ENCODE data around the gene KLK11. TPM values are rescaled to one million over a fixed set of nuclear protein-coding genes. Genes with fewer than 3 reads are reported as not detected.

The KLK11 gene
- not detected for total RNA-seq
- long read RNA-seq: 0 reads

- intact Hi-C loops (cut with micrococcal nuclease): no loop called here
- TF ChIP-seq CTCF (IDR thresholded peaks at IDR 0.05; ENCODE audit: borderline replicate concordance): no peak
- DNase-seq: no peak
- Histone ChIP-seq H3K4me3 (no peak within 1 kb of the TSS), H3K4me1 (no peaks in the 10 kb centered on the region), H3K27me3 (ENCODE audit: low read depth) (peaks cover 98% of the 10 kb centered on the region), H3K27ac (replicated peaks) (no peak within 1 kb of the TSS), H3K36me3 (no peaks in the 10 kb centered on the region), H3K9me3 (replicated peaks) (no peaks in the 10 kb centered on the region)
Observed at GRCh38 chr19:51026554-51026831, at the start of gene KLK11. Gene KLK11, minus strand, starts transcription at chr19:51026616. Its CDS starts 985 bp downstream, at chr19:51025631.

- H3K9me3 ChIP-seq (replicated peaks): peaks cover 23% of the 10 kb centered on the region
- no peaks in the 10 kb centered on the region for H3K36me3 ChIP-seq
- H3K27ac ChIP-seq (replicated peaks): no peak overlapping the region
- no peak for TF ChIP-seq CTCF (IDR thresholded peaks at IDR 0.05; ENCODE audit: borderline replicate concordance)
- DNase-seq: no peak
- intact Hi-C loops (cut with micrococcal nuclease): no loop called here
- peaks cover 6% of the 10 kb centered on the region for H3K4me1 ChIP-seq
- H3K4me3 ChIP-seq: no peak overlapping the region
- H3K27me3 ChIP-seq (ENCODE audit: low read depth): peaks cover 15% of the 10 kb centered on the region
Observed at GRCh38 chr19:51075998-51076397, 49.6 kb upstream of the KLK11 start.

- no peaks in the 10 kb centered on the region for H3K4me1 ChIP-seq
- no peak for DNase-seq
- TF ChIP-seq CTCF (IDR thresholded peaks at IDR 0.05; ENCODE audit: borderline replicate concordance): no peak
- intact Hi-C loops (cut with micrococcal nuclease): no loop called here
- H3K9me3 ChIP-seq (replicated peaks): peaks cover 23% of the 10 kb centered on the region
- peaks cover 12% of the 10 kb centered on the region for H3K27me3 ChIP-seq (ENCODE audit: low read depth)
- H3K4me3 ChIP-seq: no peak overlapping the region
- no peak overlapping the region for H3K27ac ChIP-seq (replicated peaks)
- H3K36me3 ChIP-seq: no peaks in the 10 kb centered on the region
Observed at GRCh38 chr19:51071095-51071405, 44.6 kb upstream of the KLK11 start.

- intact Hi-C loops (cut with micrococcal nuclease): no loop called here
- no peaks in the 10 kb centered on the region for H3K36me3 ChIP-seq
- peaks cover 18% of the 10 kb centered on the region for H3K27me3 ChIP-seq (ENCODE audit: low read depth)
- no peak overlapping the region for H3K4me3 ChIP-seq
- no peak for DNase-seq
- H3K27ac ChIP-seq (replicated peaks): no peak overlapping the region
- TF ChIP-seq CTCF (IDR thresholded peaks at IDR 0.05; ENCODE audit: borderline replicate concordance): no peak
- peaks cover 3% of the 10 kb centered on the region for H3K4me1 ChIP-seq
- peaks cover 23% of the 10 kb centered on the region for H3K9me3 ChIP-seq (replicated peaks)
Observed at GRCh38 chr19:51070334-51071094, 44.1 kb upstream of the KLK11 start.

- Histone ChIP-seq H3K27me3 (ENCODE audit: low read depth) (peaks cover 45% of the 10 kb centered on the region), H3K9me3 (replicated peaks) (no peaks in the 10 kb centered on the region), H3K36me3 (no peaks in the 10 kb centered on the region), H3K4me3 (no peak overlapping the region), H3K27ac (replicated peaks) (no peak overlapping the region), H3K4me1 (peaks cover 14% of the 10 kb centered on the region)
- intact Hi-C loops (cut with micrococcal nuclease): no loop called here
- DNase-seq: no peak
- TF ChIP-seq CTCF (IDR thresholded peaks at IDR 0.05; ENCODE audit: borderline replicate concordance): no peak
Observed at GRCh38 chr19:51066393-51067186, 40.2 kb upstream of the KLK11 start.

All from left ventricle myocardium inferior (tissue), 1 donor.